ENCODE measurements around the gene SH2B3. TPM values are rescaled to one million over a fixed set of nuclear protein-coding genes. Genes with fewer than 3 reads are reported as not detected.

SH2B3 gene
- total and polyA plus RNA-seq, 2 of the 13 experiments (the other 11 are each of a cell fraction or from before 2014, with no cell fraction given) = 6.8 to 6.9 TPM

GRCh38 chr12:111482462-111482861, 76.7 kb downstream of the SH2B3 start:
- no TSS peak for BruUV-seq (replicated peaks)
- 100% methylated on average over 2 of the region's 2 CpGs for WGBS (ENCODE audit: low lambda C conversion rate)
- Histone ChIP-seq H3K36me3 (replicated peaks in 1 of 2; ENCODE audit: control insufficient read depth in 1 of 2, insufficient read depth in 2 of 2, low read length in 2 of 2) (peaks cover 24 to 79% of the 10 kb centered on the region in 2 experiments), H3K9me3 (ENCODE audit: low read length) (no peaks in the 10 kb centered on the region), H3K4me3 (replicated peaks in 1 of 3; ENCODE audit: insufficient read depth in 1 of 3, low read depth in 2 of 3, low read length in 3 of 3) (no peak overlapping the region), H3K4me1 (ENCODE audit: insufficient read depth, low read length) (no peaks in the 10 kb centered on the region), H3K27ac (ENCODE audit: extremely low read length, insufficient read depth, low read length) (no peak overlapping the region), H2AFZ (ENCODE audit: low read length) (no peak overlapping the region), H3K27me3 (ENCODE audit: control insufficient read depth in 1 of 2, insufficient read depth in 2 of 2, low read length in 2 of 2) (no peaks in the 10 kb centered on the region), H4K20me1 (ENCODE audit: insufficient read depth, low read length) (no peaks in the 10 kb centered on the region; the same call in 1 of the 2 replicates), H3K4me2 (ENCODE audit: low read depth, low read length) (no peak overlapping the region), H3K79me2 (ENCODE audit: insufficient read depth, low read length) (no peaks in the 10 kb centered on the region), H3K9ac (ENCODE audit: insufficient read depth, low read depth, low read length) (no peak overlapping the region)
- TF ChIP-seq ZNF615 (CRISPR knock-in tag; IDR thresholded peaks at IDR 0.05; ENCODE audit: borderline replicate concordance) = no peak
- no peak for TF ChIP-seq ZNF569 (CRISPR knock-in tag; IDR thresholded peaks at IDR 0.05; ENCODE audit: borderline replicate concordance)
- no peak for TF ChIP-seq ZNF670 (CRISPR knock-in tag; IDR thresholded peaks at IDR 0.05; ENCODE audit: borderline replicate concordance)
- TF ChIP-seq, protein P1, sequence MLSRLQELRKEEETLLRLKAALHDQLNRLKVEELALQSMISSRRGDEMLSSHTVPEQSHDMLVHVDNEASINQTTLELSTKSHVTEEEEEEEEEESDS (CRISPR knock-in tag; IDR thresholded peaks at IDR 0.05; ENCODE audit: borderline replicate concordance) = no peak
- TF ChIP-seq E2F2 (CRISPR knock-in tag; IDR thresholded peaks at IDR 0.05; ENCODE audit: borderline replicate concordance) = no peak
- TF ChIP-seq, protein P2, sequence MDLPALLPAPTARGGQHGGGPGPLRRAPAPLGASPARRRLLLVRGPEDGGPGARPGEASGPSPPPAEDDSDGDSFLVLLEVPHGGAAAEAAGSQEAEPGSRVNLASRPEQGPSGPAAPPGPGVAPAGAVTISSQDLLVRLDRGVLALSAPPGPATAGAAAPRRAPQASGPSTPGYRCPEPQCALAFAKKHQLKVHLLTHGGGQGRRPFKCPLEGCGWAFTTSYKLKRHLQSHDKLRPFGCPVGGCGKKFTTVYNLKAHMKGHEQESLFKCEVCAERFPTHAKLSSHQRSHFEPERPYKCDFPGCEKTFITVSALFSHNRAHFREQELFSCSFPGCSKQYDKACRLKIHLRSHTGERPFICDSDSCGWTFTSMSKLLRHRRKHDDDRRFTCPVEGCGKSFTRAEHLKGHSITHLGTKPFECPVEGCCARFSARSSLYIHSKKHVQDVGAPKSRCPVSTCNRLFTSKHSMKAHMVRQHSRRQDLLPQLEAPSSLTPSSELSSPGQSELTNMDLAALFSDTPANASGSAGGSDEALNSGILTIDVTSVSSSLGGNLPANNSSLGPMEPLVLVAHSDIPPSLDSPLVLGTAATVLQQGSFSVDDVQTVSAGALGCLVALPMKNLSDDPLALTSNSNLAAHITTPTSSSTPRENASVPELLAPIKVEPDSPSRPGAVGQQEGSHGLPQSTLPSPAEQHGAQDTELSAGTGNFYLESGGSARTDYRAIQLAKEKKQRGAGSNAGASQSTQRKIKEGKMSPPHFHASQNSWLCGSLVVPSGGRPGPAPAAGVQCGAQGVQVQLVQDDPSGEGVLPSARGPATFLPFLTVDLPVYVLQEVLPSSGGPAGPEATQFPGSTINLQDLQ (CRISPR knock-in tag; IDR thresholded peaks at IDR 0.05) = no peak
- no peak for TF ChIP-seq THAP11 (CRISPR knock-in tag; IDR thresholded peaks at IDR 0.05)
- POLR2A ChIA-PET = no interaction called here
- FAIRE-seq (no peak), ATAC-seq (no peak), DNase-seq (ENCODE audit: low spot score) (no peak)
- intact Hi-C loops (cut with micrococcal nuclease; ENCODE audit: unreplicated experiment) = no loop called here
- in situ Hi-C loops (cut with HindIII; ENCODE audit: extremely low pct_ligation_motif_present, low pct_unique_long_range_greater_than_20kb) = no loop called here
- CTCF ChIA-PET (ENCODE audit: low intra/inter-chr PET ratio, low total read pairs) = no interaction called here

All from HepG2 (cell line).